ENCODE data around the gene TSPEAR.

DNA sequence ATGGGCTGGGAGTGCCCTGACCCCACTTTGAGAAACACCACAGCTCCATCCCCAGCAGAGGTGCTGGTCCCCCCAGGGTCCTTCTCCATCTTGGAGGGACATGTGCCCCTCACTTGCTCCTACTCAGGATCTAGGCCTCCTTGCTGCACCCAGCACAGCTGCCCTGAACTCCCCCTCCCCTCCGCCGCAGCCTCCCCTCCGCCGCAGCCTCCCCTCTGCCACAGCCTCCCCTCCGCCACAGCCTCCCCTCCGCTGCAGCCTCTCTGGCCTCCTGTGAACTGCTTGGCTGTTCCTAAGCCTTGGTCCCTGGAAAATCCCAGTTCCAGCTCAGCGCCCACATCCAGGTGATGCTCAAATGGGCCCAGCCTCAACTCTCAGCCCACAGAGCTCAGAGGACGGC is 15.9 kb upstream of the TSPEAR start:
- TF ChIP-seq, protein P1, sequence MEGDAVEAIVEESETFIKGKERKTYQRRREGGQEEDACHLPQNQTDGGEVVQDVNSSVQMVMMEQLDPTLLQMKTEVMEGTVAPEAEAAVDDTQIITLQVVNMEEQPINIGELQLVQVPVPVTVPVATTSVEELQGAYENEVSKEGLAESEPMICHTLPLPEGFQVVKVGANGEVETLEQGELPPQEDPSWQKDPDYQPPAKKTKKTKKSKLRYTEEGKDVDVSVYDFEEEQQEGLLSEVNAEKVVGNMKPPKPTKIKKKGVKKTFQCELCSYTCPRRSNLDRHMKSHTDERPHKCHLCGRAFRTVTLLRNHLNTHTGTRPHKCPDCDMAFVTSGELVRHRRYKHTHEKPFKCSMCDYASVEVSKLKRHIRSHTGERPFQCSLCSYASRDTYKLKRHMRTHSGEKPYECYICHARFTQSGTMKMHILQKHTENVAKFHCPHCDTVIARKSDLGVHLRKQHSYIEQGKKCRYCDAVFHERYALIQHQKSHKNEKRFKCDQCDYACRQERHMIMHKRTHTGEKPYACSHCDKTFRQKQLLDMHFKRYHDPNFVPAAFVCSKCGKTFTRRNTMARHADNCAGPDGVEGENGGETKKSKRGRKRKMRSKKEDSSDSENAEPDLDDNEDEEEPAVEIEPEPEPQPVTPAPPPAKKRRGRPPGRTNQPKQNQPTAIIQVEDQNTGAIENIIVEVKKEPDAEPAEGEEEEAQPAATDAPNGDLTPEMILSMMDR (IDR thresholded peaks at IDR 0.05; ENCODE audit: insufficient read depth, low read length, poor library complexity, severe bottlenecking) = no peak
- no peak for TF ChIP-seq EZH2phosphoT487 (conservative IDR thresholded peaks at IDR 0.05; ENCODE audit: low read length)

Measured in SU-DHL-6 (cell line).